GM18508 (cell line): Measurements from ENCODE around the gene HJURP.
"Not testable (repeated sequence)": the region's sequence is repeated elsewhere in the genome, so short reads cannot be mapped to it uniquely, and the experiment has no call there.

ENCODE experiments used
- ATAC-seq: cut with Tn5 transposase; IDR thresholded peaks from one replicate; pipeline ENCODE4 v1.9.1; 2021; ENCODE audit warnings: moderate number of reproducible peaks; ENCODE audit not compliant: insufficient read depth, unreplicated experiment

Gene HJURP

GRCh38 chr2:233854241-233854981 lies at the start of gene HJURP:
Gene HJURP, minus strand, starts transcription at chr2:233854535. Its CDS starts 35 bp downstream, at chr2:233854500.
- peak; percentile 84 for ATAC-seq

GRCh38 chr2:233901884-233902283 lies 47.5 kb upstream of the HJURP start:
- no peak for ATAC-seq

GRCh38 chr2:233901367-233901766 lies 47.0 kb upstream of the HJURP start:
- ATAC-seq: no peak

- not testable (repeated sequence) for ATAC-seq
These were observed 41.9 kb upstream of the HJURP start for GRCh38 chr2:233896253-233896652.

- no peak for ATAC-seq
These were observed 38.5 kb upstream of the HJURP start for GRCh38 chr2:233892793-233893192.

- no peak for ATAC-seq
These were observed 28.0 kb upstream of the HJURP start for GRCh38 chr2:233882353-233882752.

GRCh38 chr2:233872125-233872524 lies 17.8 kb upstream of the HJURP start:
- ATAC-seq: not testable (repeated sequence)

GRCh38 chr2:233871432-233871831 lies 17.1 kb upstream of the HJURP start:
- ATAC-seq: no peak

GRCh38 chr2:233867993-233868532 lies 13.7 kb upstream of the HJURP start, which contains the start of gene MSL3B:
Gene MSL3B, minus strand, starts transcription at chr2:233868386.
- ATAC-seq: peak; percentile 34

GRCh38 chr2:233866479-233866878 lies 12.1 kb upstream of the HJURP start:
- ATAC-seq: no peak

GRCh38 chr2:233865838-233866237 lies 11.5 kb upstream of the HJURP start:
- no peak for ATAC-seq

- no peak for ATAC-seq
These were observed 8.0 kb upstream of the HJURP start for GRCh38 chr2:233862261-233862768.

GRCh38 chr2:233858331-233858730 lies 4.0 kb upstream of the HJURP start:
- ATAC-seq: no peak

GRCh38 chr2:233857511-233858141 lies 3.3 kb upstream of the HJURP start:
- no peak for ATAC-seq

GRCh38 chr2:233856184-233856583 lies 1.8 kb upstream of the HJURP start:
- ATAC-seq: no peak

GRCh38 chr2:233855345-233855744 lies 1.0 kb upstream of the HJURP start:
- no peak for ATAC-seq

- no peak for ATAC-seq
These were observed 473 bp downstream of the HJURP start for GRCh38 chr2:233853883-233854240.

GRCh38 chr2:233853353-233853752 lies 982 bp downstream of the HJURP start:
- ATAC-seq: no peak

- ATAC-seq: no peak
These were observed 2.3 kb downstream of the HJURP start for GRCh38 chr2:233852056-233852455.

- ATAC-seq: no peak
These were observed 3.2 kb downstream of the HJURP start for GRCh38 chr2:233851169-233851568.

GRCh38 chr2:233850745-233851144 lies 3.6 kb downstream of the HJURP start:
- ATAC-seq: no peak
